Stimulated activated CD4-positive, alpha-beta T cell treated with anti-CD3 and anti-CD28 coated beads, Interleukin-1b, Interleukin-23, amount 100 ng/mL, for 1 hour (primary cell): ENCODE results near the gene PRDM2.

Source experiments
- DNase-seq, 2 donors: peaks; one replicate each; pipeline ENCODE4 v3.0.0-alpha.2; 2020; ENCODE audit warnings: low read depth in 2 of 2

Gene PRDM2

GRCh38 chr1:13812456-13813397 is 112.7 kb downstream of the PRDM2 start:
- no peak for DNase-seq

GRCh38 chr1:13813398-13814012 is 113.5 kb downstream of the PRDM2 start:
- peak; percentile 14 to 32 for DNase-seq

GRCh38 chr1:13814131-13814530 is 114.1 kb downstream of the PRDM2 start:
- no peak for DNase-seq

GRCh38 chr1:13816016-13816760 is 116.2 kb downstream of the PRDM2 start:
- DNase-seq = no peak

- DNase-seq = no peak
Measured at GRCh38 chr1:13817906-13818305, 117.9 kb downstream of the PRDM2 start.

GRCh38 chr1:13818926-13819325 is 118.9 kb downstream of the PRDM2 start:
- DNase-seq = no peak

GRCh38 chr1:13819642-13820041 is 119.7 kb downstream of the PRDM2 start:
- no peak for DNase-seq

- DNase-seq = no peak
Measured at GRCh38 chr1:13820055-13820454, 120.1 kb downstream of the PRDM2 start.

GRCh38 chr1:13820456-13820855 is 120.5 kb downstream of the PRDM2 start:
- DNase-seq = no peak

GRCh38 chr1:13823126-13823880 is 123.3 kb downstream of the PRDM2 start:
- DNase-seq = no peak

GRCh38 chr1:13823936-13824335 is 123.9 kb downstream of the PRDM2 start:
- no peak for DNase-seq

GRCh38 chr1:13824626-13825025 is 124.6 kb downstream of the PRDM2 start:
- DNase-seq = no peak

- no peak for DNase-seq
Measured at GRCh38 chr1:13825033-13825432, 125.0 kb downstream of the PRDM2 start.

- no peak for DNase-seq
Measured at GRCh38 chr1:13826009-13826408, 126.0 kb downstream of the PRDM2 start.

- no peak for DNase-seq
Measured at GRCh38 chr1:13826591-13826990, 126.6 kb downstream of the PRDM2 start.

- DNase-seq = no peak
Measured at GRCh38 chr1:13828454-13829151, 128.6 kb downstream of the PRDM2 start.

- DNase-seq = no peak
Measured at GRCh38 chr1:13829152-13829769, 129.3 kb downstream of the PRDM2 start.

- DNase-seq = no peak
Measured at GRCh38 chr1:13830170-13830569, 130.2 kb downstream of the PRDM2 start.

- DNase-seq = no peak
Measured at GRCh38 chr1:13830616-13831280, 130.8 kb downstream of the PRDM2 start.

GRCh38 chr1:13832100-13832499 is 132.1 kb downstream of the PRDM2 start:
- DNase-seq = no peak
